Measurements from ENCODE around the gene SCO1.

Gene SCO1

GRCh38 chr17:10652984-10653659 lies 44.2 kb downstream of the SCO1 start:
- DNase-seq (ENCODE audit: low read depth) = no peak

- no peak for DNase-seq (ENCODE audit: low read depth)
Measured at GRCh38 chr17:10651927-10652326, 45.4 kb downstream of the SCO1 start.

- no peak for DNase-seq (ENCODE audit: low read depth)
Measured at GRCh38 chr17:10649602-10650001, 47.7 kb downstream of the SCO1 start.

GRCh38 chr17:10648956-10649355 lies 48.4 kb downstream of the SCO1 start:
- DNase-seq (ENCODE audit: low read depth) = no peak

GRCh38 chr17:10648381-10648780 lies 49.0 kb downstream of the SCO1 start:
- no peak for DNase-seq (ENCODE audit: low read depth)

GRCh38 chr17:10646392-10646990 lies 50.8 kb downstream of the SCO1 start:
- peak; percentile 64 for DNase-seq (ENCODE audit: low read depth)

- DNase-seq (ENCODE audit: low read depth) = no peak
Measured at GRCh38 chr17:10640475-10640874, 56.9 kb downstream of the SCO1 start.

GRCh38 chr17:10638151-10638550 lies 59.2 kb downstream of the SCO1 start:
- no peak for DNase-seq (ENCODE audit: low read depth)

- no peak for DNase-seq (ENCODE audit: low read depth)
Measured at GRCh38 chr17:10635290-10635689, 62.0 kb downstream of the SCO1 start.

- no peak for DNase-seq (ENCODE audit: low read depth)
Measured at GRCh38 chr17:10633738-10634379, 63.5 kb downstream of the SCO1 start.

- no peak for DNase-seq (ENCODE audit: low read depth)
Measured at GRCh38 chr17:10631701-10632100, 65.6 kb downstream of the SCO1 start.

- no peak for DNase-seq (ENCODE audit: low read depth)
Measured at GRCh38 chr17:10631048-10631700, 66.2 kb downstream of the SCO1 start.

- no peak for DNase-seq (ENCODE audit: low read depth)
Measured at GRCh38 chr17:10629706-10630105, 67.6 kb downstream of the SCO1 start.

- DNase-seq (ENCODE audit: low read depth) = no peak
Measured at GRCh38 chr17:10628756-10629155, 68.6 kb downstream of the SCO1 start.

- no peak for DNase-seq (ENCODE audit: low read depth)
Measured at GRCh38 chr17:10626390-10626789, 70.9 kb downstream of the SCO1 start.

GRCh38 chr17:10624969-10625368 lies 72.4 kb downstream of the SCO1 start:
- no peak for DNase-seq (ENCODE audit: low read depth)

- no peak for DNase-seq (ENCODE audit: low read depth)
Measured at GRCh38 chr17:10623737-10624338, 73.5 kb downstream of the SCO1 start.

- DNase-seq (ENCODE audit: low read depth) = no peak
Measured at GRCh38 chr17:10622617-10623485, 74.5 kb downstream of the SCO1 start.

Data from T follicular helper cell (primary cell).